Ectodermal cell (in vitro differentiated cells): ENCODE measurements around the gene TMEM237.

Experiments used
- H3K27ac ChIP-seq: 2 replicates; pipeline ENCODE4 v1.7.0; 2013; ENCODE audit warnings: mild to moderate bottlenecking, low read depth, low read length; ENCODE audit not compliant: insufficient read depth, poor library complexity, severe bottlenecking
- H3K27me3 ChIP-seq: 2 replicates; pipeline ENCODE4 v1.7.0; 2013; ENCODE audit warnings: mild to moderate bottlenecking, low read length; ENCODE audit not compliant: insufficient read depth, control insufficient read depth, poor library complexity, severe bottlenecking
- H3K36me3 ChIP-seq: one replicate; pipeline ENCODE4 v1.7.0; 2013; ENCODE audit warnings: low read length; ENCODE audit not compliant: control insufficient read depth, insufficient read depth
- H3K4me1 ChIP-seq: one replicate; pipeline ENCODE4 v1.7.0; 2013; ENCODE audit warnings: low read length; ENCODE audit not compliant: control insufficient read depth, insufficient read depth
- H3K4me3 ChIP-seq: 2 replicates; pipeline ENCODE4 v1.7.0; 2013; ENCODE audit warnings: low read depth, low read length, control low read depth; ENCODE audit not compliant: insufficient read depth
- H3K9me3 ChIP-seq: 2 replicates; pipeline ENCODE4 v1.7.0; 2013; ENCODE audit warnings: mild to moderate bottlenecking, low read length, moderate library complexity; ENCODE audit not compliant: control insufficient read depth
- WGBS, 2 experiments: methylation state at CpG; one replicate each; pipeline ENCODE4 v1.1.7; 2013; ENCODE audit warnings: missing lambda C conversion rate in 2 of 2; 5-methylcytosine and 5-hydroxymethylcytosine counted together

TMEM237 gene

GRCh38 chr2:201644001-201644400 is 698 bp upstream of the TMEM237 start:
- Histone ChIP-seq H3K27ac (no peak overlapping the region), H3K4me1 (peaks cover 7% of the 10 kb centered on the region), H3K9me3 (no peaks in the 10 kb centered on the region), H3K4me3 (no peak overlapping the region), H3K27me3 (no peaks in the 10 kb centered on the region), H3K36me3 (no peaks in the 10 kb centered on the region)
- 70 to 71% methylated on average over 8 of the region's 8 CpGs for WGBS, 2 experiments

GRCh38 chr2:201642579-201643215 is 606 bp downstream of the TMEM237 start:
- peak overlapping the region; percentile 94 for H3K27ac ChIP-seq
- H3K4me3 ChIP-seq, result peak overlapping the region; percentile 87
- no peaks in the 10 kb centered on the region for H3K9me3 ChIP-seq
- H3K4me1 ChIP-seq, result peaks cover 7% of the 10 kb centered on the region
- H3K36me3 ChIP-seq, result peaks cover 2% of the 10 kb centered on the region
- no peaks in the 10 kb centered on the region for H3K27me3 ChIP-seq
- 0% methylated on average over 56 of the region's 56 CpGs for WGBS, 2 experiments

- peaks cover 7% of the 10 kb centered on the region for H3K4me1 ChIP-seq
- H3K9me3 ChIP-seq, result no peaks in the 10 kb centered on the region
- H3K27ac ChIP-seq, result peak overlapping the region; percentile 94
- no peaks in the 10 kb centered on the region for H3K27me3 ChIP-seq
- H3K36me3 ChIP-seq, result peaks cover 4% of the 10 kb centered on the region
- H3K4me3 ChIP-seq, result peak overlapping the region; percentile 87
- WGBS, 2 experiments, result 0 to 1% methylated on average over 16 of the region's 16 CpGs
Measured at GRCh38 chr2:201642086-201642578, 1.2 kb downstream of the TMEM237 start.

GRCh38 chr2:201639205-201639604 is 4.1 kb downstream of the TMEM237 start:
- no peak overlapping the region for H3K4me3 ChIP-seq
- H3K36me3 ChIP-seq, result peaks cover 27% of the 10 kb centered on the region

GRCh38 chr2:201638326-201638725 is 5.0 kb downstream of the TMEM237 start:
- Histone ChIP-seq H3K9me3 (no peaks in the 10 kb centered on the region), H3K4me3 (no peak overlapping the region), H3K4me1 (no peaks in the 10 kb centered on the region), H3K27ac (no peak overlapping the region), H3K27me3 (no peaks in the 10 kb centered on the region), H3K36me3 (peaks cover 35% of the 10 kb centered on the region)
- 72 to 74% methylated on average over 4 of the region's 4 CpGs for WGBS, 2 experiments

More at GRCh38 chr2:201639205-201639604, 4.1 kb downstream of the TMEM237 start:
- 90 to 93% methylated on average over 3 of the region's 3 CpGs for WGBS, 2 experiments
- no peaks in the 10 kb centered on the region for H3K9me3 ChIP-seq
- no peak overlapping the region for H3K27ac ChIP-seq
- H3K27me3 ChIP-seq, result no peaks in the 10 kb centered on the region
- H3K4me1 ChIP-seq, result peaks cover 4% of the 10 kb centered on the region

GRCh38 chr2:201633661-201634249 is 9.5 kb downstream of the TMEM237 start:
- H3K36me3 ChIP-seq, result peaks cover 63% of the 10 kb centered on the region
- no peaks in the 10 kb centered on the region for H3K4me1 ChIP-seq
- no peaks in the 10 kb centered on the region for H3K9me3 ChIP-seq
- no peak overlapping the region for H3K27ac ChIP-seq
- no peaks in the 10 kb centered on the region for H3K27me3 ChIP-seq
- H3K4me3 ChIP-seq, result no peak overlapping the region
- 97 to 98% methylated on average over 4 of the region's 4 CpGs for WGBS, 2 experiments

GRCh38 chr2:201631041-201631440 is 12.3 kb downstream of the TMEM237 start:
- H3K36me3 ChIP-seq, result peaks cover 65% of the 10 kb centered on the region

GRCh38 chr2:201630577-201630976 is 12.7 kb downstream of the TMEM237 start:
- no peaks in the 10 kb centered on the region for H3K4me1 ChIP-seq
- H3K4me3 ChIP-seq, result no peak overlapping the region
- WGBS, 2 experiments, result 85 to 91% methylated on average over 2 of the region's 2 CpGs

More at GRCh38 chr2:201631041-201631440, 12.3 kb downstream of the TMEM237 start:
- no peaks in the 10 kb centered on the region for H3K4me1 ChIP-seq
- H3K27ac ChIP-seq, result no peak overlapping the region
- no peak overlapping the region for H3K4me3 ChIP-seq
- no peaks in the 10 kb centered on the region for H3K27me3 ChIP-seq
- WGBS, 2 experiments, result 93 to 97% methylated on average over 8 of the region's 8 CpGs
- no peaks in the 10 kb centered on the region for H3K9me3 ChIP-seq

GRCh38 chr2:201628545-201628944 is 14.8 kb downstream of the TMEM237 start:
- H3K27me3 ChIP-seq, result no peaks in the 10 kb centered on the region
- H3K4me1 ChIP-seq, result no peaks in the 10 kb centered on the region
- H3K27ac ChIP-seq, result no peak overlapping the region
- H3K4me3 ChIP-seq, result no peak overlapping the region
- H3K36me3 ChIP-seq, result peaks cover 51% of the 10 kb centered on the region
- H3K9me3 ChIP-seq, result no peaks in the 10 kb centered on the region
- 92 to 96% methylated on average over 2 of the region's 2 CpGs for WGBS, 2 experiments

More at GRCh38 chr2:201630577-201630976, 12.7 kb downstream of the TMEM237 start:
- Histone ChIP-seq H3K27me3 (no peaks in the 10 kb centered on the region), H3K27ac (no peak overlapping the region), H3K36me3 (peaks cover 65% of the 10 kb centered on the region), H3K9me3 (no peaks in the 10 kb centered on the region)

- no peaks in the 10 kb centered on the region for H3K4me1 ChIP-seq
- H3K9me3 ChIP-seq, result no peaks in the 10 kb centered on the region
- peaks cover 13% of the 10 kb centered on the region for H3K36me3 ChIP-seq
- no peak overlapping the region for H3K27ac ChIP-seq
- no peak overlapping the region for H3K4me3 ChIP-seq
- WGBS, 2 experiments, result 91 to 92% methylated on average over 5 of the region's 5 CpGs
- H3K27me3 ChIP-seq, result no peaks in the 10 kb centered on the region
Measured at GRCh38 chr2:201622306-201622970, 20.9 kb downstream of the TMEM237 start.
